ENCODE data around the gene MTMR3. TPM values are rescaled to one million over a fixed set of nuclear protein-coding genes. Genes with fewer than 3 reads are reported as not detected.
"Not testable (repeated sequence)": the region's sequence is repeated elsewhere in the genome, so short reads cannot be mapped to it uniquely, and the experiment has no call there.

MTMR3 gene
- 10.3 TPM for polyA plus RNA-seq (2013, experiment 1 of 2)
- 9.3 TPM for polyA plus RNA-seq (2013, experiment 2 of 2)

GRCh38 chr22:29883045-29883774 lies at the start of gene MTMR3:
Gene MTMR3 (plus strand): TSS chr22:29883174. CDS start chr22:29971060, 87,886 bp downstream.
- Histone ChIP-seq H3K27me3 (ENCODE audit: control insufficient read depth in 1 of 2, insufficient read depth in 1 of 2, low read length in 2 of 2) (peaks cover 0 to 12% of the 10 kb centered on the region in 2 experiments), H4K91ac (ENCODE audit: low read length) (peak within 1 kb of the TSS; percentile 99), H3K27ac (ENCODE audit: low read length, poor library complexity, severe bottlenecking) (peak within 1 kb of the TSS; percentile 76), H3K9me3 (ENCODE audit: control insufficient read depth, low read length) (no peaks in the 10 kb centered on the region), H3K4me2 (ENCODE audit: low read length, poor library complexity, severe bottlenecking) (peak within 1 kb of the TSS; percentile 51), H3K36me3 (ENCODE audit: control insufficient read depth in 1 of 2, insufficient read depth in 2 of 2, low read depth in 1 of 2, low read length in 2 of 2) (no peaks in the 10 kb centered on the region), H3K18ac (ENCODE audit: low read depth in 1 of 2, low read length in 2 of 2) (peak within 1 kb of the TSS; percentile 88 to 99), H4K8ac (ENCODE audit: low read length) (peak within 1 kb of the TSS; percentile 100), H3K4ac (ENCODE audit: low read depth in 1 of 2, low read length in 2 of 2) (peak within 1 kb of the TSS; percentile 87 to 95), H2AK5ac (ENCODE audit: low read length, severe bottlenecking) (no peak within 1 kb of the TSS), H2BK120ac (ENCODE audit: low read depth, low read length) (peak within 1 kb of the TSS; percentile 89), H3K79me1 (replicated peaks; ENCODE audit: low read length, poor library complexity, severe bottlenecking) (peaks cover 1% of the 10 kb centered on the region), H3K9ac (ENCODE audit: low read length) (peak within 1 kb of the TSS; percentile 94), H3K14ac (ENCODE audit: low read length in 2 of 2) (peak within 1 kb of the TSS; percentile 74 to 87), H3K4me1 (ENCODE audit: control insufficient read depth, insufficient read depth, low read depth, low read length) (peaks cover 2% of the 10 kb centered on the region), H3K4me3 (ENCODE audit: insufficient read depth in 1 of 2, low read depth in 1 of 2, low read length in 2 of 2) (peak within 1 kb of the TSS; percentile 97 to 99), H3K23ac (ENCODE audit: low read length in 2 of 2) (peak within 1 kb of the TSS in 1 of 2 experiments; percentile 46), H2BK12ac (ENCODE audit: low read length in 2 of 2) (peak within 1 kb of the TSS in 1 of 2 experiments; percentile 51), H2BK15ac (ENCODE audit: low read depth, poor library complexity, severe bottlenecking) (peak within 1 kb of the TSS; percentile 100), H2BK5ac (ENCODE audit: low read depth, low read length, poor library complexity, severe bottlenecking) (peak within 1 kb of the TSS; percentile 99), H2AFZ (ENCODE audit: low read depth, low read length) (peak within 1 kb of the TSS; percentile 77)
- WGBS: 2% methylated on average over 56 of the region's 82 CpGs
- peak; percentile 90 for DNase-seq

- H2BK120ac ChIP-seq (ENCODE audit: low read depth, low read length): no peak overlapping the region
- H3K36me3 ChIP-seq (ENCODE audit: control insufficient read depth in 1 of 2, insufficient read depth in 2 of 2, low read depth in 1 of 2, low read length in 2 of 2): peaks cover 23 to 54% of the 10 kb centered on the region in 2 experiments
- peaks cover 6% of the 10 kb centered on the region for H3K4me1 ChIP-seq (ENCODE audit: control insufficient read depth, insufficient read depth, low read depth, low read length)
- H3K18ac ChIP-seq (ENCODE audit: low read depth in 1 of 2, low read length in 2 of 2): no peak overlapping the region
- no peak overlapping the region for H3K4ac ChIP-seq (ENCODE audit: low read depth in 1 of 2, low read length in 2 of 2)
- no peak overlapping the region for H3K4me2 ChIP-seq (ENCODE audit: low read length, poor library complexity, severe bottlenecking)
- no peak overlapping the region for H3K4me3 ChIP-seq (ENCODE audit: insufficient read depth in 1 of 2, low read depth in 1 of 2, low read length in 2 of 2)
- H3K14ac ChIP-seq (ENCODE audit: low read length in 2 of 2): no peak overlapping the region
- H3K79me1 ChIP-seq (replicated peaks; ENCODE audit: low read length, poor library complexity, severe bottlenecking): peaks cover 43% of the 10 kb centered on the region
- H3K23ac ChIP-seq (ENCODE audit: low read length in 2 of 2): no peak overlapping the region
- H3K9me3 ChIP-seq (ENCODE audit: control insufficient read depth, low read length): no peaks in the 10 kb centered on the region
- H3K27ac ChIP-seq (ENCODE audit: low read length, poor library complexity, severe bottlenecking): no peak overlapping the region
- WGBS: 66% methylated on average over 5 of the region's 7 CpGs
- no peaks in the 10 kb centered on the region for H3K27me3 ChIP-seq (ENCODE audit: control insufficient read depth in 1 of 2, insufficient read depth in 1 of 2, low read length in 2 of 2)
- H3K9ac ChIP-seq (ENCODE audit: low read length): no peak overlapping the region
- H2BK15ac ChIP-seq (ENCODE audit: low read depth, poor library complexity, severe bottlenecking): no peak overlapping the region
- H2BK12ac ChIP-seq (ENCODE audit: low read length in 2 of 2): no peak overlapping the region
- no peak overlapping the region for H2AFZ ChIP-seq (ENCODE audit: low read depth, low read length)
- H4K91ac ChIP-seq (ENCODE audit: low read length): no peak overlapping the region
- H4K8ac ChIP-seq (ENCODE audit: low read length): no peak overlapping the region
- H2AK5ac ChIP-seq (ENCODE audit: low read length, severe bottlenecking): no peak overlapping the region
- DNase-seq: no peak
- H2BK5ac ChIP-seq (ENCODE audit: low read depth, low read length, poor library complexity, severe bottlenecking): no peak overlapping the region
These were observed 49.5 kb upstream of the MTMR3 start for GRCh38 chr22:29833392-29833965.

GRCh38 chr22:29834046-29834445 lies 48.9 kb upstream of the MTMR3 start:
- Histone ChIP-seq H4K8ac (ENCODE audit: low read length) (no peak overlapping the region), H3K27me3 (ENCODE audit: control insufficient read depth in 1 of 2, insufficient read depth in 1 of 2, low read length in 2 of 2) (no peaks in the 10 kb centered on the region), H4K91ac (ENCODE audit: low read length) (no peak overlapping the region), H3K27ac (ENCODE audit: low read length, poor library complexity, severe bottlenecking) (no peak overlapping the region), H2AK5ac (ENCODE audit: low read length, severe bottlenecking) (no peak overlapping the region), H2AFZ (ENCODE audit: low read depth, low read length) (no peak overlapping the region), H3K79me1 (replicated peaks; ENCODE audit: low read length, poor library complexity, severe bottlenecking) (peaks cover 43% of the 10 kb centered on the region), H2BK120ac (ENCODE audit: low read depth, low read length) (no peak overlapping the region), H3K36me3 (ENCODE audit: control insufficient read depth in 1 of 2, insufficient read depth in 2 of 2, low read depth in 1 of 2, low read length in 2 of 2) (peaks cover 23 to 54% of the 10 kb centered on the region in 2 experiments), H3K14ac (ENCODE audit: low read length in 2 of 2) (no peak overlapping the region), H3K9ac (ENCODE audit: low read length) (no peak overlapping the region), H3K4me1 (ENCODE audit: control insufficient read depth, insufficient read depth, low read depth, low read length) (peaks cover 6% of the 10 kb centered on the region), H2BK12ac (ENCODE audit: low read length in 2 of 2) (no peak overlapping the region), H3K4me2 (ENCODE audit: low read length, poor library complexity, severe bottlenecking) (no peak overlapping the region), H3K23ac (ENCODE audit: low read length in 2 of 2) (no peak overlapping the region), H3K18ac (ENCODE audit: low read depth in 1 of 2, low read length in 2 of 2) (no peak overlapping the region), H2BK5ac (ENCODE audit: low read depth, low read length, poor library complexity, severe bottlenecking) (no peak overlapping the region), H2BK15ac (ENCODE audit: low read depth, poor library complexity, severe bottlenecking) (no peak overlapping the region), H3K9me3 (ENCODE audit: control insufficient read depth, low read length) (no peaks in the 10 kb centered on the region), H3K4ac (ENCODE audit: low read depth in 1 of 2, low read length in 2 of 2) (no peak overlapping the region), H3K4me3 (ENCODE audit: insufficient read depth in 1 of 2, low read depth in 1 of 2, low read length in 2 of 2) (no peak overlapping the region)
- WGBS: 79% methylated on average over 1 of the region's 1 CpG
- no peak for DNase-seq

- not testable (repeated sequence) for H2BK5ac ChIP-seq (ENCODE audit: low read depth, low read length, poor library complexity, severe bottlenecking); H3K27me3 ChIP-seq (ENCODE audit: control insufficient read depth in 1 of 2, insufficient read depth in 1 of 2, low read length in 2 of 2); H3K9me3 ChIP-seq (ENCODE audit: control insufficient read depth, low read length); H3K14ac ChIP-seq (ENCODE audit: low read length in 2 of 2); H3K9ac ChIP-seq (ENCODE audit: low read length); H3K4me1 ChIP-seq (ENCODE audit: control insufficient read depth, insufficient read depth, low read depth, low read length); H3K18ac ChIP-seq (ENCODE audit: low read depth in 1 of 2, low read length in 2 of 2); H2AFZ ChIP-seq (ENCODE audit: low read depth, low read length); H4K91ac ChIP-seq (ENCODE audit: low read length); H2BK12ac ChIP-seq (ENCODE audit: low read length in 2 of 2); H3K27ac ChIP-seq (ENCODE audit: low read length, poor library complexity, severe bottlenecking); H3K4ac ChIP-seq (ENCODE audit: low read depth in 1 of 2, low read length in 2 of 2); H2BK15ac ChIP-seq (ENCODE audit: low read depth, poor library complexity, severe bottlenecking); H2AK5ac ChIP-seq (ENCODE audit: low read length, severe bottlenecking); H2BK120ac ChIP-seq (ENCODE audit: low read depth, low read length); DNase-seq; H3K23ac ChIP-seq (ENCODE audit: low read length in 2 of 2); H4K8ac ChIP-seq (ENCODE audit: low read length)
- H3K4me2 ChIP-seq (ENCODE audit: low read length, poor library complexity, severe bottlenecking): peak overlapping the region; percentile 48
- H3K4me3 ChIP-seq (ENCODE audit: insufficient read depth in 1 of 2, low read depth in 1 of 2, low read length in 2 of 2): peak overlapping the region in 1 of 2 experiments; percentile 86
- peaks cover 12 to 28% of the 10 kb centered on the region in 2 experiments for H3K36me3 ChIP-seq (ENCODE audit: control insufficient read depth in 1 of 2, insufficient read depth in 2 of 2, low read depth in 1 of 2, low read length in 2 of 2)
- peaks cover 31% of the 10 kb centered on the region for H3K79me1 ChIP-seq (replicated peaks; ENCODE audit: low read length, poor library complexity, severe bottlenecking)
- WGBS: 93% methylated on average over 18 of the region's 18 CpGs
These were observed 46.1 kb upstream of the MTMR3 start for GRCh38 chr22:29836791-29837370.

Measured in mesenchymal stem cell (in vitro differentiated cells and primary cell).